Fibroblast of pulmonary artery (primary cell): Measurements from ENCODE around the gene ITGB8.

Experiments used
- DNase-seq: peaks from one replicate; pipeline ENCODE4 v3.0.0-alpha.2; 2010; ENCODE audit warnings: low read depth
- H3K4me3 ChIP-seq: replicated peaks from 2 replicates; pipeline ENCODE4 v1.5.1; 2011; ENCODE audit warnings: low read depth, mild to moderate bottlenecking, control low read depth, low read length, moderate library complexity
- CTCF ChIP-seq: IDR thresholded peaks from 2 replicates; pipeline ENCODE4 v1.5.1; 2011; ENCODE audit warnings: mild to moderate bottlenecking, control low read depth, low read length, inconsistent platforms; ENCODE audit errors: missing control alignments

Gene ITGB8

GRCh38 chr7:20314198-20314597, 16.5 kb upstream of the ITGB8 start:
- no peak for DNase-seq
- no peak for TF ChIP-seq CTCF
- H3K4me3 ChIP-seq, result no peak overlapping the region

- no peak for DNase-seq
Observed at GRCh38 chr7:20316706-20317105, 14.0 kb upstream of the ITGB8 start.

GRCh38 chr7:20317413-20317812, 13.3 kb upstream of the ITGB8 start:
- no peak for TF ChIP-seq CTCF
- DNase-seq, result no peak
- H3K4me3 ChIP-seq, result no peak overlapping the region

More at GRCh38 chr7:20316706-20317105, 14.0 kb upstream of the ITGB8 start:
- no peak for TF ChIP-seq CTCF
- H3K4me3 ChIP-seq, result no peak overlapping the region

- no peak overlapping the region for H3K4me3 ChIP-seq
- DNase-seq, result no peak
- no peak for TF ChIP-seq CTCF
Observed at GRCh38 chr7:20318933-20319332, 11.8 kb upstream of the ITGB8 start.

- no peak overlapping the region for H3K4me3 ChIP-seq
- no peak for DNase-seq
- TF ChIP-seq CTCF, result no peak
Observed at GRCh38 chr7:20320322-20320721, 10.4 kb upstream of the ITGB8 start.

- H3K4me3 ChIP-seq, result no peak overlapping the region
- no peak for TF ChIP-seq CTCF
- DNase-seq, result no peak
Observed at GRCh38 chr7:20320786-20321185, 9.9 kb upstream of the ITGB8 start.

GRCh38 chr7:20323595-20323994, 7.1 kb upstream of the ITGB8 start:
- H3K4me3 ChIP-seq, result no peak overlapping the region
- DNase-seq, result peak; percentile 53
- no peak for TF ChIP-seq CTCF
